Measurements from ENCODE around the gene KCNQ1. TPM values are rescaled to one million over a fixed set of nuclear protein-coding genes. Genes with fewer than 3 reads are reported as not detected.

Gene KCNQ1
- total and polyA plus RNA-seq, 2 experiments from 2014 or later: 0.45 to 0.87 TPM

DNA sequence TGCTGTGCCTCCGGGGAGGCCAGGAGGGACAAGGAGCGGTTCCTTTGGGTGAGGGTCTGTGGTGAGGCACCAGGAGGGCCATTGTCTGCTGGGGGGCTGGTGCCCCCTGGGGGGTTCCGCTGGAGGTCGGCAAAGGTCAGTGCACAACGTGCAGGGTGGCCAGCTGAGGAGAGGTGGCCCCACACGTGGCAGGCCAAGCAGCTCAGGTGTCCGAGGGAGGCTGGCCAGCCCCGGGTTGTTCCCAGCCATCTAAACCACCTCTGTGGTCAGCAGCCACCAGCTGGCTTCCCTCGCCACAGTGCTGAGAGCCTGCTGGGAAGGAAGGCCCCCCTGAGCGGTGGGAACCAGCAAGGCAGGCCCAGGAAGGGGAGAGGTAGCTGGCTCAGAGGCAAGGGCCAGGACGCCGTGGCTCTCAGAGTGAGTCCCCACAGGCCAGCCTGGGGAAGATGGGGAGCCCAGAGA, 40.0 kb upstream of the KCNQ1 start (continued):
- TF ChIP-seq, protein P1, sequence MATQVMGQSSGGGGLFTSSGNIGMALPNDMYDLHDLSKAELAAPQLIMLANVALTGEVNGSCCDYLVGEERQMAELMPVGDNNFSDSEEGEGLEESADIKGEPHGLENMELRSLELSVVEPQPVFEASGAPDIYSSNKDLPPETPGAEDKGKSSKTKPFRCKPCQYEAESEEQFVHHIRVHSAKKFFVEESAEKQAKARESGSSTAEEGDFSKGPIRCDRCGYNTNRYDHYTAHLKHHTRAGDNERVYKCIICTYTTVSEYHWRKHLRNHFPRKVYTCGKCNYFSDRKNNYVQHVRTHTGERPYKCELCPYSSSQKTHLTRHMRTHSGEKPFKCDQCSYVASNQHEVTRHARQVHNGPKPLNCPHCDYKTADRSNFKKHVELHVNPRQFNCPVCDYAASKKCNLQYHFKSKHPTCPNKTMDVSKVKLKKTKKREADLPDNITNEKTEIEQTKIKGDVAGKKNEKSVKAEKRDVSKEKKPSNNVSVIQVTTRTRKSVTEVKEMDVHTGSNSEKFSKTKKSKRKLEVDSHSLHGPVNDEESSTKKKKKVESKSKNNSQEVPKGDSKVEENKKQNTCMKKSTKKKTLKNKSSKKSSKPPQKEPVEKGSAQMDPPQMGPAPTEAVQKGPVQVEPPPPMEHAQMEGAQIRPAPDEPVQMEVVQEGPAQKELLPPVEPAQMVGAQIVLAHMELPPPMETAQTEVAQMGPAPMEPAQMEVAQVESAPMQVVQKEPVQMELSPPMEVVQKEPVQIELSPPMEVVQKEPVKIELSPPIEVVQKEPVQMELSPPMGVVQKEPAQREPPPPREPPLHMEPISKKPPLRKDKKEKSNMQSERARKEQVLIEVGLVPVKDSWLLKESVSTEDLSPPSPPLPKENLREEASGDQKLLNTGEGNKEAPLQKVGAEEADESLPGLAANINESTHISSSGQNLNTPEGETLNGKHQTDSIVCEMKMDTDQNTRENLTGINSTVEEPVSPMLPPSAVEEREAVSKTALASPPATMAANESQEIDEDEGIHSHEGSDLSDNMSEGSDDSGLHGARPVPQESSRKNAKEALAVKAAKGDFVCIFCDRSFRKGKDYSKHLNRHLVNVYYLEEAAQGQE (IDR thresholded peaks at IDR 0.05; ENCODE audit: unreplicated experiment): no peak
- no peak for TF ChIP-seq JUNB (IDR thresholded peaks at IDR 0.05; ENCODE audit: unreplicated experiment)
- TF ChIP-seq, protein P2, sequence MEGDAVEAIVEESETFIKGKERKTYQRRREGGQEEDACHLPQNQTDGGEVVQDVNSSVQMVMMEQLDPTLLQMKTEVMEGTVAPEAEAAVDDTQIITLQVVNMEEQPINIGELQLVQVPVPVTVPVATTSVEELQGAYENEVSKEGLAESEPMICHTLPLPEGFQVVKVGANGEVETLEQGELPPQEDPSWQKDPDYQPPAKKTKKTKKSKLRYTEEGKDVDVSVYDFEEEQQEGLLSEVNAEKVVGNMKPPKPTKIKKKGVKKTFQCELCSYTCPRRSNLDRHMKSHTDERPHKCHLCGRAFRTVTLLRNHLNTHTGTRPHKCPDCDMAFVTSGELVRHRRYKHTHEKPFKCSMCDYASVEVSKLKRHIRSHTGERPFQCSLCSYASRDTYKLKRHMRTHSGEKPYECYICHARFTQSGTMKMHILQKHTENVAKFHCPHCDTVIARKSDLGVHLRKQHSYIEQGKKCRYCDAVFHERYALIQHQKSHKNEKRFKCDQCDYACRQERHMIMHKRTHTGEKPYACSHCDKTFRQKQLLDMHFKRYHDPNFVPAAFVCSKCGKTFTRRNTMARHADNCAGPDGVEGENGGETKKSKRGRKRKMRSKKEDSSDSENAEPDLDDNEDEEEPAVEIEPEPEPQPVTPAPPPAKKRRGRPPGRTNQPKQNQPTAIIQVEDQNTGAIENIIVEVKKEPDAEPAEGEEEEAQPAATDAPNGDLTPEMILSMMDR (conservative IDR thresholded peaks at IDR 0.05; ENCODE audit: low read depth in 2 of 2): no peak

DNA sequence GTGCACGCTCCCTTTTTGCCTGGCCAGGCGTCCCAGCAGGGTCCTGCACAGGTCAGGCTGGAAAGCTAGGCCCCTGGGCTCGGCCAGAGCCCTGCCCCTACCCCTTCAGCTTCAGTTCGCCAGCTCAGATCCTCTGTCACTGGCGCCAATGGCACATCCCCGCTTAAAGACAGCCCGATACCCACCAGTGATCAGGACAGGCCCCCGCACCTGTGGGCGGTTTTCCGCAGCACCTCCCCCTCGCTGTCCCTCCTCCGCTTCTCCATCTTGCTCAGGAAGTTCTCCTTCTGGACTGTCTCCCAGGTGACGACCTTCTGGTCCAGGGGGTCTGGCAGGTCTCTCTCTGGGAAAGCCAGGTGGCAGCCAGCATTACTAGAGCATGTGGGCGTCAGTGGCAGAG, 38.4 kb upstream of the KCNQ1 start:
- ATAC-seq (no peak), DNase-seq (ENCODE audit: low spot score) (no peak)
- H3K27me3 Mint-ChIP-seq (ENCODE audit: insufficient read depth, low read depth, poor library complexity): peaks cover 10% of the 10 kb centered on the region
- Histone ChIP-seq H3K4me2 (no peak overlapping the region), H3K79me2 (replicated peaks; ENCODE audit: insufficient read depth) (peaks cover 5% of the 10 kb centered on the region), H3K4me3 (no peak overlapping the region), H3F3A (replicated peaks; ENCODE audit: low read depth) (no peaks in the 10 kb centered on the region), H3K4me1 (ENCODE audit: insufficient read depth) (peaks cover 4% of the 10 kb centered on the region; the same call in 1 of the 2 replicates), H3K27me3 (ENCODE audit: insufficient read depth) (no peaks in the 10 kb centered on the region), H3K36me3 (ENCODE audit: insufficient read depth) (no peaks in the 10 kb centered on the region), H3K9me2 (ENCODE audit: insufficient read depth) (no peaks in the 10 kb centered on the region), H2AFZ (no peak overlapping the region), H4K20me1 (replicated peaks; ENCODE audit: insufficient read depth) (no peaks in the 10 kb centered on the region), H3K27ac (ENCODE audit: low read depth) (no peak overlapping the region)
- TF ChIP-seq POLR2AphosphoS5 (IDR thresholded peaks at IDR 0.05; ENCODE audit: low read depth): no peak
- TF ChIP-seq STAT1 (IDR thresholded peaks at IDR 0.05; ENCODE audit: unreplicated experiment): no peak
- no peak for TF ChIP-seq ZNF331 (CRISPR knock-in tag; IDR thresholded peaks at IDR 0.05; ENCODE audit: low read depth)
- TF ChIP-seq EZH2 (IDR thresholded peaks at IDR 0.05; ENCODE audit: low read depth, unreplicated experiment): no peak
- TF ChIP-seq CREB1 (CRISPR knock-in tag; IDR thresholded peaks at IDR 0.05; ENCODE audit: low read depth): no peak
- no peak overlapping the region for H3K4me3 Mint-ChIP-seq
- H3K9me3 Mint-ChIP-seq: no peaks in the 10 kb centered on the region
- H3K27ac Mint-ChIP-seq: no peak overlapping the region
- peaks cover 1% of the 10 kb centered on the region; the same call in 1 of the 3 replicates for H3K4me1 Mint-ChIP-seq
- peaks cover 9% of the 10 kb centered on the region; the same call in 2 of the 3 replicates for H3K36me3 Mint-ChIP-seq (ENCODE audit: low read depth)

- Mint-ChIP-seq H3K4me1 (no peaks in the 10 kb centered on the region), H3K36me3 (ENCODE audit: low read depth) (peaks cover 9% of the 10 kb centered on the region; the same call in 2 of the 3 replicates), H3K4me3 (no peak overlapping the region), H3K27me3 (ENCODE audit: insufficient read depth, low read depth, poor library complexity) (peaks cover 10% of the 10 kb centered on the region), H3K27ac (no peak overlapping the region), H3K9me3 (no peaks in the 10 kb centered on the region)
- H3K79me2 ChIP-seq (replicated peaks; ENCODE audit: insufficient read depth): peaks cover under 1% of the 10 kb centered on the region; the same call in 1 of the 2 replicates
- H2AFZ ChIP-seq: no peak overlapping the region
- no peaks in the 10 kb centered on the region for H3K27me3 ChIP-seq (ENCODE audit: insufficient read depth)
- H3K4me3 ChIP-seq: no peak overlapping the region
- no peak for ATAC-seq
- H3K36me3 ChIP-seq (ENCODE audit: insufficient read depth): no peaks in the 10 kb centered on the region
- H4K20me1 ChIP-seq (replicated peaks; ENCODE audit: insufficient read depth): no peaks in the 10 kb centered on the region
- no peaks in the 10 kb centered on the region for H3K9me2 ChIP-seq (ENCODE audit: insufficient read depth)
- H3K27ac ChIP-seq (ENCODE audit: low read depth): no peak overlapping the region
- H3F3A ChIP-seq (replicated peaks; ENCODE audit: low read depth): no peaks in the 10 kb centered on the region
- H3K4me2 ChIP-seq: no peak overlapping the region
- no peaks in the 10 kb centered on the region for H3K4me1 ChIP-seq (ENCODE audit: insufficient read depth)
- DNase-seq (ENCODE audit: low spot score): no peak
- no peak for TF ChIP-seq ZNF114 (CRISPR knock-in tag; IDR thresholded peaks at IDR 0.05)
- TF ChIP-seq, protein P2 (conservative IDR thresholded peaks at IDR 0.05; ENCODE audit: low read depth in 2 of 2): no peak
- TF ChIP-seq ETS1 (IDR thresholded peaks at IDR 0.05): no peak
- no peak for TF ChIP-seq CREB1 (CRISPR knock-in tag; IDR thresholded peaks at IDR 0.05; ENCODE audit: low read depth)
- TF ChIP-seq JUNB (IDR thresholded peaks at IDR 0.05; ENCODE audit: unreplicated experiment): no peak
- TF ChIP-seq EZH2 (IDR thresholded peaks at IDR 0.05; ENCODE audit: low read depth, unreplicated experiment): no peak
- no peak for TF ChIP-seq ZNF331 (CRISPR knock-in tag; IDR thresholded peaks at IDR 0.05; ENCODE audit: low read depth)
These were observed 37.9 kb upstream of the KCNQ1 start for GRCh38 chr11:2406878-2407410.

Data from GM23338 (cell line).